GM18867 (cell line): ENCODE data around the gene CLCN2.

Source experiments
- ATAC-seq: cut with Tn5 transposase; IDR thresholded peaks from one replicate; pipeline ENCODE4 v1.9.1; 2021; ENCODE audit warnings: mild to moderate bottlenecking, moderate library complexity; ENCODE audit not compliant: unreplicated experiment

The CLCN2 gene

GRCh38 chr3:184361932-184362667 lies 695 bp upstream of the CLCN2 start:
- ATAC-seq, result peak; percentile 6

GRCh38 chr3:184360929-184361531 lies 375 bp downstream of the CLCN2 start:
- peak; percentile 3 for ATAC-seq

- ATAC-seq, result no peak
Measured at GRCh38 chr3:184360070-184360928, 1.1 kb downstream of the CLCN2 start.

GRCh38 chr3:184359610-184360009 lies 1.8 kb downstream of the CLCN2 start:
- ATAC-seq, result no peak

- ATAC-seq, result no peak
Measured at GRCh38 chr3:184358921-184359350, 2.5 kb downstream of the CLCN2 start.

- ATAC-seq, result no peak
Measured at GRCh38 chr3:184358124-184358767, 3.2 kb downstream of the CLCN2 start.

GRCh38 chr3:184357248-184358123 lies 3.9 kb downstream of the CLCN2 start:
- ATAC-seq, result no peak

- no peak for ATAC-seq
Measured at GRCh38 chr3:184355261-184356040, 6.0 kb downstream of the CLCN2 start.

GRCh38 chr3:184354754-184355153 lies 6.7 kb downstream of the CLCN2 start:
- ATAC-seq, result no peak

- ATAC-seq, result no peak
Measured at GRCh38 chr3:184354121-184354728, 7.2 kb downstream of the CLCN2 start.

GRCh38 chr3:184353546-184353941 lies 7.9 kb downstream of the CLCN2 start:
- ATAC-seq, result no peak

GRCh38 chr3:184352897-184353545 lies 8.4 kb downstream of the CLCN2 start:
- ATAC-seq, result no peak

GRCh38 chr3:184352149-184352785 lies 9.1 kb downstream of the CLCN2 start:
- no peak for ATAC-seq

- no peak for ATAC-seq
Measured at GRCh38 chr3:184351511-184352148, 9.8 kb downstream of the CLCN2 start.

- no peak for ATAC-seq
Measured at GRCh38 chr3:184350618-184351017, 10.8 kb downstream of the CLCN2 start.

GRCh38 chr3:184349563-184350470 lies 11.6 kb downstream of the CLCN2 start:
- ATAC-seq, result no peak

- no peak for ATAC-seq
Measured at GRCh38 chr3:184348057-184348382, 13.4 kb downstream of the CLCN2 start.
